Stimulated activated CD4-positive, alpha-beta T cell treated with anti-CD3 and anti-CD28 coated beads, Interleukin-4, amount 100 ng/mL, for 48 hours (primary cell): ENCODE results near the gene HLA-C.
A peak's percentile ranks its signal among the peaks of the same experiment; 100 is the strongest.
"Not testable (repeated sequence)": the region's sequence is repeated elsewhere in the genome, so short reads cannot be mapped to it uniquely, and the experiment has no call there.

Source experiments
- DNase-seq, 2 donors: peaks; one replicate each; pipeline ENCODE4 v3.0.0-alpha.2; 2020; ENCODE audit warnings: low read depth in 2 of 2

HLA-C gene

DNA sequence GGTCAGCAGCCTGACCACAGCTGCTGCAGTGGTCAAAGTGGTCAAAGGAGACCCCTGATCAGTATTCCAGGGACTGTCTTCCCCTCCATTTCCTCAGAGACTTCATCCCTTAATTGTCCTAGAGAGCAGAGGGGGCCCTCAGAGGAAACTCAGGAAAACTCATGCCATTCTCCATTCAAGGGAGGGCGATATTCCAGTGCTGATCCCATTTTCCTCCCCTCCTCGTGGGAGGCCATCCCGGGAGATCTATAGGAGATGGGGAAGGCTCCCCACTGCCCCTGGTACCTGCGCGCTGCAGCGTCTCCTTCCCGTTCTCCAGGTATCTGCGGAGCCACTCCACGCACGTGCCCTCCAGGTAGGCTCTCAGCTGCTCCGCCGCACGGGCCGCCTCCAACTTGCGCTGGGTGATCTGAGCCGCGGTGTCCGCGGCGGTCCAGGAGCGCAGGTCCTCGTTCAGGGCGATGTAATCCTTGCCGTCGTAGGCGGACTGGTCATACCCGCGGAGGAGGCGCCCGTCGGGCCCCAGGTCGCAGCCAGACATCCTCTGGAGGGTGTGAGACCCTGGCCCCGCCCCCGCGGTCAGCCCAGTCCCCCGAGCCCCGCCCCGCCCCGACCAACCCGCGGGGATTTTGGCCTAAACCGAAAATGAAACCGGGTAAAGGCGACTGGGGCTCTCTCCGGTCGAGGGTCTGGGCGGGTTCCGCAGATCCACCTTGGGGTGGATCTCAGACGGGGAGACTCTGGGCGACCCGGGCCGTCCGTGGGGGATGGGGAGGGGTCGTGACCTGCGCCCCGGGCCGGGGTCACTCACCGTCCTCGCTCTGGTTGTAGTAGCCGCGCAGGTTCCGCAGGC, 878 bp downstream of the HLA-C start:
- peak; percentile 52 to 58 for DNase-seq

DNA sequence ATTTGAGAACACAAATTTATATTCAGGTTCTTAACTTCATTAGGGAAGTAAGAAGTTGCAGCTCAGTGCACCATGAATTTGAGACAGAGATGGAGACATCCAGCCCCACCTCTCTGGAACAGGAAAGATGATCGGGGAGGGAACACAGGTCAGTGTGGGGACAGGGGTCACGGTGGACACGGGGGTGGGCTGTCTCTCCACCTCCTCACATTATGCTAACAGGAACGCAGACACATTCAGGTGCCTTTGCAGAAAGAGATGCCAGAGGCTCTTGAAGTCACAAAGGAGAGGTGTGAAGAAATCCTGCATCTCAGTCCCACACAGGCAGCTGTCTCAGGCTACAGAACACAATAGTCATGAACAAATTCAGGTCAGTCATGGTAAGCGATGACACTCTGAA, 3.1 kb downstream of the HLA-C start:
- no peak for DNase-seq

DNA sequence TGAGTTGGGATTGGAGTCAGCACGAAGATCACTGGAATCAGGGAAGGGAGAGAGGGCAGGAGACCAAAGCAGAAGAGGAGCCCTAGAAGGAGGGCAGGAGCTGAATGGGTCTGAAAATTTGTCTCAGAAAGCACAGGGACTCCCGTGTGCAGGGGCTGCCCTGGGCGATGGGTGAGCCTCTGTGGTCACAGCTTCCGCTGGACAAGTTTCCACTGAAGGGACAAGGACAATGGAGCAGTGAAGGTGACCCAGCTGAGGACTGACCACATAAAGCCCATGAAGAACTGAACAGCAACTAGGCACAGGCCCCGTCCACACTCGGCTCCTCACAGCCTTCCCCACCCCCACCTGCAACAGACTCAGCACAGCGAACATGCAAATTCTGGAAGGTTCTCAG, 3.5 kb downstream of the HLA-C start:
- no peak for DNase-seq

DNA sequence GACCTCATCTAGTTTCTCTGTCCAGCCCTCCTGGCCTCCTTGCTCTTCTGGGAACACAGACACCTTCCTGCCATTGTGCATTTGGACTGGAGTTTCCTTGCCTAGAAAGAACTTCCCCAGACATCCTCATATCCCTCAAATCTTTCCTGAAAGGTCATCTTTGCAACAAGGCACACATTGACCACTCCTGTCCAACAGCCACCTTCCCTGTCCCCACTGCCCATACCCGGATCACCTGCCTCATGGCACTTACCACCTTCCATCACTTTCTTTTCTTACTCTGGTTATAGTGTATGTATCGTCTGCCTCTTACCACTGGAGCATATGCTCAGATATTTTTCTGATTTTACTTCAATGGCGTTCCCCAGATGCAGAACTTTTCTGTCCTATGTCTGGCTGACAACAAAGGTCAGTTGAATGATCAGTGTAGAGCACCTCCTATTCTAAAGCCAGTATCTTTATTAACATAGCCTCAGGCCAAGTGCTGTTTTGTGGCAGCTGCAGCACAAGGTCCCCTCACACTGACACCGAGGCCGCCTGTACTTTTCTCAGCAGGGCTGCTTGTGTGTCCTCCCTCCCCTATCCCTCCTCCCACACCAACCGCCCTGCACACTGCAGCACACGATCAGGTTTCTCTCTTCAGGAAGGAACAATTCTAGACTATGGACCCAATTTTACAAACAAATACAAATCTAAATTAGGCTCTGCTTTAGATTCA, 4.1 kb downstream of the HLA-C start:
- DNase-seq = no peak

DNA sequence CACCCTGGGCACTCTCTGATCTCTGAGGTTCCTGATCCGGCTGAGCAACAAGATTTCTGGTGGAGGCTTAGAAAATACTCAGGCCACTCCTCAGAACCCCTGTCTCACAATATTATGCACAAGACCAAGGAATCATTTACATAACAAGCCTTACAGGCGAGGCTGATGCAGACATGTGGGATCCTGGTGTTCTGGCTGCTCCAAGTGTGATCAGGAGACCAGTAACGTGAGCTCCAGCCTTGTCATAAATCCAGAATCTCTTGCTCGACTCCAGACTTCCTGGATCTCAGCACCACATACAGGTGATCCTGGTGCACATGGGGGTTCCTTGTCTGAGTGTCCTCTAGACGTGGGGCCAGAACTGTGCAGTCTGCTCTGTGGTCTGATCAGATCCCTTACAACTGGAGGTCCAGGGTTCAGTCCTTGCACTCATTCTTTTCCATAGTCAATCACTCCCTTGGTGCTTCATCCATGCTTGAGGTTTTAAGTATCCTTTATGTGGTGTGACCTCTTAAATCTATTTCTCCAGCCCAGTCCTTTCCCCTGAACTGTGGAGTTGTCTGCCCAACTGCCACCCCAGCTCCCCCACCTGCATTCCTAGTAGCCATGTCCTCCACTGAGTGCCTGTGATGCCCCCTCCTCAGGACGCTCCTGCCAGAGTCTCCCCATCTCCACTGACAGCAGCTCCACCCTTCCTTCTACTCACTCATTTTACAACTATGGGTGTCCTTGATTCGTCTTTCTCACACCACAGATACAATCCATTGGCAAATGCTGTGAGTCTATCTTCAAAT, 5.1 kb downstream of the HLA-C start:
- no peak for DNase-seq

DNA sequence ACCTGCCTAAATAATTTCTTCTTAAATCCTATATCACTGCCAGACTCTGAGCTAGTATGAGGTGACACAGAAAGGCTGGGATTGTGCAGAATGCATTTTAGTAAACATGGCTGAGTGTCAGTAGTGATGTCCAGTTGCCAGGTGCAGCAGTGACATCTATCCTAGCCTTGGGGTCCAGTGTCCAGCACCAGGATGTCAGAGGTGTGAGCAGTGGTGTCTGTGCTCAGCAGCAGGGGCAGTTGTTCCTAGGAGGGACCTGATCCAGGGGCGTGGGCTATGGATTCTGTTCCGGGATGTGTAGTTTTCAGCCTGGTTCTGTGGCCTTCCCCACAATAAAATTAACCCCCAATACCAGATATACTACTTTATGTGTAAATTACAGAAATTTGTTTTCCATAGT, 6.0 kb downstream of the HLA-C start:
- no peak for DNase-seq

DNA sequence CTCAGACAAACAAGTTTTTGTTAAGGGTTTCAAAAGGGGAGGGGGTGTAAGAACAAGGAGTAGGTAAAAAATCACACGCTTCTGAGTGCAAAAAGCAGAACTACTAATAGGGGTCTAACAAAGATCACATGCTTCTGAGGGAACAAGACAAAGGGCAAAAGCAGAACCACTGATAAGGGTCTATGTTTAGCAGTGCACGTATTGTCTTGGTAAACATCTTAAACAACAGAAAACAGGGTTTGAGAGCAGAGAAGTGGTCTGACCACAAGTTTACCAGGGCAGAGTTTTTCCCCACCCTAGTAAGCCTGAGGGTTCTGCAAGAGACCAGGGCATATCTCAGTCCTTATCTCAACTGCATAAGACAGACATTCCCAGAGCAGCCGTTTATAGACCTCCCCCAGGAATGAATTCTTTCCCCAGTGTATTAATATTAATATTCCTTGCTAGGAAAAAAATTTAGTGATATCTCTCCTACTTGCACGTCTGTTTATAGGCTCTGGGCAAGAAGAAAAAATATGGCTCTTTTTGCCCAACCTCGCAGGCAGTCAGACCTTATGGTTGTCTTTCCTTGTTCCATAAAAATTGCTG, 8.5 kb downstream of the HLA-C start:
- not testable (repeated sequence) for DNase-seq

DNA sequence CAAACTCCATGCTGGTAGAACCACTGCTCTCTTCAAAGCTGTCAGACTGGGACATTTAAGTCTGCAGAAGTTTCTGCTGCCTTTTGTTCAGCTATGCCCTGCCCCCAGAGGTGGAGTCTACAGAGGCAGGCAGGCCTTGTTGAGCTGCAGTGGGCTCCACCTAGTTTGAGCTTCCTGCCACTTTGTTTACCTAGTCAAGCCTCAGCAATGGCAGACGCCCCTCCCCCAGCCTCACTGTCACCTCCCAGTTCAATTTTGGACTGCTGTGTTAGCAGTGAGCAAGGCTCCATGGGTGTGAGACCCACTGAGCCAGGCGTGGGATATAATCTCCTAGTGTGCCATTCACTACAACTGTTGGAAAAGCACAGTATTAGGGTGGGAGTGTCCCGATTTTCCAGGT, 11.9 kb downstream of the HLA-C start:
- not testable (repeated sequence) for DNase-seq

DNA sequence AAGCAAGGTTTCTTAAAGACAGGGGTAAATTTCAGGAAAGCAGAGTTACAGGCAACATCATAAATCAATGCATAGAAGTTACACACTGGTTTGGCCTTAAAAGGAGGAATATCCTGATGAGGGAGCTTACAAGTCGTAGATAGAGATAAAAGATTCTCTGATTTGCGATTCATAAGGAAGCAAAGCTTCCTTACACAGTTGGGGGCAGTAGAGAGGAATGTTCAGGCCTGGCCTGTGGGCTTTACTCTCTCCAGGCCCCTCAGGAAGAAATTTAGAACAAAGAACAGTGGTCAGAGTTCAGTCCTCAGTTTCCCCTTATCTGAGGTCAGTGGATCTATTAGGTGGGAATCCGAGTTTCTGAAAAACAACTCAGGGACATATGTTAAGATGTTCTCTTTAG, 19.3 kb downstream of the HLA-C start:
- no peak for DNase-seq

DNA sequence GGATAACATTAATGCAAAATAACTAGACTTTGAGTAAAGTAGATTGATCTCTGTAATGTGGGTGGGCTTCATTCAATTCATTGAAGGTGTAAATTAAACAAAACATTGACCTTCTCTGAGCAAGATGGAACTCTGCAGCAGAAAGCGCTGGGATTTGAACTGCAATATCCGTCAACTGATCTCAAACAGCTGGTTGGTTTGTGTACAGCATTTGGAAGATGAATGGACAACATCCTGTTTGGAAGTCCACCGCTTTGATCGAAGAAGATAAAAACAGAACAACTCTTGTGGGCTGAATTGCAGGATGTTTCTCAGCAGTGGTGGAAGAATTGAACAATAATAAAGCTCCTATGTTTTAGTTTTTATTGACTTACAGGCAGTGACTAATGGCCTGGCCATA, 20.6 kb downstream of the HLA-C start:
- no peak for DNase-seq

DNA sequence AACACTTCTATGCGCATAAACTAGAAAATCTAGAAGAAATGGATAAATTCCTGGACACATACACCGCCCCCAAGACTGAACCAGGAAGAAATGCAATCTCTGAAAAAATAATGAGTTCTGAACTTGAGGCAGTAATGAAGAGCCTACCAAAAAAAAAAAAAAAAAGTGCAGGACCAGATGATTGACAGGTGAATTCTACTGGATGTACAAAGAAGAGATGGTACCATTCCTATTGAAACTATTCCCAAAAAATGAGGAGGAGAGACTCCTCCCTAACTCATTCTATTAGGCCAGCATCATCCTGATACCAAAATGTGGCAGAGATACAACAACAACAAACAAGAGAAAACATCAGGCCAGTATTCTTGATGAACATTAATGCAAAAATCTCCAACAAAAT, 22.7 kb downstream of the HLA-C start:
- DNase-seq = no peak

DNA sequence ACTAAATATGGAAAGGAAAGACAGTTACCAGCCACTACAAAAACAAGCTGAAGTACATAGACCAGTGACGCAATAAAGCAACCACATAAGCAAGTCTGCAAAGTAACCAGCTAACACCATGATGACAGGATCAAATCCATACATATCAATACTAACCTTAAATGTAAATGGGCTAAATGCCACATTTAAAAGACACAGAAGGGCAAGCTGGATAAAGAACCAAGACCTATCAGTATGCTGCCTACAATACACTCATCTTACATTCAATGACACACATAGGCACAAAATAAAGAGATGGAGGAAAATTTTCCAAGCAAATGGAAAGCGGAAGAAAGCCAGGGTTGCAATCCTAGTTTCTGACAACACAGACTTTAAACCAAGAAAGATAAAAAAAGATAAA, 24.1 kb downstream of the HLA-C start:
- DNase-seq = no peak

DNA sequence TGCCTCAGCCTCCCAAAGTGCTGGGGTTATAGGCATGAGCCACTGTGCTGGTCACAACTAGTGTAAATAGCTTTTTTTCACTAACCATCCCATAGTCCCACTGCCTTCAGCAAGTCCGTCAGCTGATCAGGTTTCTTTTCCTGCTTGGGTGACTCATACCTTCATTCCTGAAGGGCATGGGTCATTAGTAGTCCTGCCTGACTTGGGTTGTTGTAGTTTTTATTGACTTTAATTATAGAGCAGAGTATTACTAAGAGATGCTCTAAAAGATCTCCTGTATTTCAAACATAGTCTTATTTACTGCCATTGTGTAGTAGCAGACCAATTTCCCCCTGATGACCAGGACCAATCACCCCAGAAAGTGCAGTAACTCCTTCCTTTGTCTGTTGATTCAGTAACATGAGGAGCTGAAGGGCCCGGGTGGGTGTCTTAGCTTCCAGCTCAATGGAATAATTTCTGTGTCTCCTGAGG, 25.8 kb downstream of the HLA-C start:
- DNase-seq = no peak

DNA sequence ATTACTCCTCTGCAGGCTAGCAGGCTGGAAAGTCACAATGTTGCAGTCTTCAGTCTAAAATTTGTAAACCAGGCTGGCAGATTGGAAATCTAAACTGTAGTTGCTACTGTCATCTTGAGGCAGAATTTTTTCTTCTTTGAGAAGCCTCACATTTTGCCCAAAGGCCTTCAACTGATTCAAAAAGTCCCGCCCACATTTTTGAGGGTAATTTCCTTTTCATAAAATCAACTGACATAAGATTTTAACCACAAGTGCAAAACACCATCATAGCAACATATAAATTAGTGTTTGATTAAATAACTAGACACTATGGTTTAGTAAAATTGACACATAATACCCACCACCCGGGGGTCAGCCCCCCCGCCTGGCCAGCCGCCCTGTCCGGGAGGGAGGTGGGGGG, 28.4 kb downstream of the HLA-C start:
- no peak for DNase-seq

DNA sequence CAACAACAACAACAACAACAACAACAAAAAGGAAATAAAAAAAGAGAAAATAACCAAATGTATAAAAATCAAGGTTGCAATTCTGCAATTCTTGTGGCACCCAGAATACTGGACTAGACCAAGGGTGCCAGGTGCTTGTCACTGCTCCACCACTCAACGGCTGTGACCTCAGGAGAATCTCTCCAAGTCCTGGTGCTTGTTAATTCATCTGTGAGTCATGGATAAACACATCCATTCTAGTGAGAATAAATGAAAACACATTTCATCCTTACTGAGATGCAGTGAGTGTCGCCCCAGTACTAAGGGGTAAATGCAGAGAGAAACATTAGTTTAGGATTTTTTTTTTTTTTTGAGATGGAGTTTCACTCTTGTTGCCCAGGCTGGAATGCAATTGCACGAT, 32.0 kb downstream of the HLA-C start:
- no peak for DNase-seq

DNA sequence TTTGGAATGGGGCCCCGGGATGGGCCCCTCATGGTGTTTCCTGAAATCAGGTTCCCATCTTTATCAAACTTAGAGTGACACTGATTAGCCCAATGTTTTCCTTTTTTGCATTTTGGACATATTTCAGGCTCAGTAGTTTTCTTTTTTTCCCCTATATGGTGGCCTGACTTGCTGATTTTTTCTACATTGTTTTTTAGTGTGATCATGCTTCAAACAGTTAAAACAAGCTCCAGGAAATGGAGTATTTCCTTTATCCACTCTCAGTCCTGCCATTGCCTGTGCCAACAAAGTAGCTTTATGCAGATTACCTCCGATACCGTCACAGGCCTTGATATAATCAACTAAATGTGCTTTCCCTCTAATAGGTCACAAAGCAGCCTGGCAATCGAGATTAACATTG, 37.8 kb downstream of the HLA-C start:
- not testable (repeated sequence) for DNase-seq

DNA sequence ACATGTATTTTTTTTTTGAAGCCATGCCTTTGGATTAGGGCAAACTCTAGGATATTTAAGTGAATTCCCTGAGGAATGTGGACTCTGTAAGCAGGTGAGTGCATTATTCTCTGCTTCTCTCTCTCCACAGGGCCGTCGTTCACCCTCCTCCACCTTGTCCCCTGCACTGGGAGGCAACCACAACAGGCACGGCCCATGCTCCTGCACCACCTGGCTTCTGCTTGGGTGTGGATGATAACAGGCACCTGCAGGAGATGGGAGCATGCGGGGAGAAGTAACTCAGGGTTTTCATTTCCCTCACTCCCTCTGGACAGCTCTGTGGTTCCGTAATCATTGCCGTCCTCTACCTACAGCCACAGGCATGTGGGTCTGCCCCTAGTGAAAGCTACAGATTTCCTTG, 43.4 kb downstream of the HLA-C start:
- DNase-seq = no peak

DNA sequence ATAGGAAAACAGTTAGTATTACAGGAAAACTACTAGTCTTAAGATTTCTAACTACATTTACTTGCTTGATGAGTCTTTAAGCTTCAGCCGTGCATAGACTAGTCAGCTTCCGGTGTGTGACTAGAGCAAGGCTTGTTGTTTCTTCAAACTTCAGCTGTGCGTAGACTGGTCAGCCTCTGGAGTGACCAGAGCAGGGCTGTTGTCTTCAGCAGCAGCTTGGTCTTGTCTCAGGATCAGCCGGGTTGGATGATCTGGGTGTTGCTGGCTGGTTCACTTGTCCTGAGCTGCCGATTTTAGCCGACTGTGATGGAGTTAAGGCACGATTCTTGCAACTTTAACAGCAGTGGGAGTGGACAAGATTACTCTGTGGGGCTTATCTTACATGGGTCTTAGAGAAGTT, 44.7 kb downstream of the HLA-C start:
- no peak for DNase-seq

DNA sequence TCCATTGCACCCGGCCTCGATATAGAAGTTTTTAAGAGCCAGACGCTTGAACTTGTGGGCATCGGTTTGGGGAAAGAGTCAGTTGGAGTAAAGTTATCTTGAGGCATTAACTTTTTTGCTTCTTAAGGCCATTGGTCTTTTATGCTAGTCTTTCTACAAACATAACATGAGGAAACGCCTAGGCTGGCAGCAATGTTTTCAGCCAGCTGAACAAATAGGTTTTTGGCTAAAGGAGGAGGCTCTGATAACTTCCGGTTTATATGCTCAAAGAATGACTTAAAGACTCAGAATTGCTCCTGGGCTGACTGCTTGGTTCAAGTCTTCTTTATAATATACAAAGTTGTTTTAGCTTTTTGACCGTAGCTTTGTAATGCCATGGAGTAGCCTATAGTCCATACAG, 46.2 kb downstream of the HLA-C start:
- no peak for DNase-seq

DNA sequence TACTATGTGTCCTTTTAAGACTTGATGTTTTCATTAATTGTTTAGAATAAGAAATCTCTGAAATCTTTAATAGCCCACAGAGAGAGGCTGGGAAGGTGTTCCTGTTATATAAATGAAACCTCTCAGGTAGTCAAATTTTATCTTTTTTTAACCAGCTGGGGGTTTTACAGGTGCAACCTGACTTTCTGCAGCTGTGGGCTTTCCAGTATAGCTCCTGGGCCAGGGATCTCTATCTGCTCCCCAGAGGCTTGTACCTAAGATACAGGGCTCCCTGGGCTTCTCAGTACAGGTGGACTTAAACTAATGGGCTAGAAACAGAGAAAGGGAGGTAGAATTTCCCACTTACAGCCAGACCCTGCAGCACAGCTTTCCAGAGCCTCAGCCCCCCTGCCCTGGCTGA, 49.4 kb downstream of the HLA-C start:
- DNase-seq = no peak
